ENCODE measurements around the gene GALNTL6.

- TF ChIP-seq CTCF (IDR thresholded peaks at IDR 0.05) (no peak), POLR2A (IDR thresholded peaks at IDR 0.05) (no peak)
Measured at GRCh38 chr4:172489861-172490260, 676.7 kb downstream of the GALNTL6 start.

Data from testis (tissue), 2 donors.